Measurements from ENCODE around the gene HMCN1.

DNA sequence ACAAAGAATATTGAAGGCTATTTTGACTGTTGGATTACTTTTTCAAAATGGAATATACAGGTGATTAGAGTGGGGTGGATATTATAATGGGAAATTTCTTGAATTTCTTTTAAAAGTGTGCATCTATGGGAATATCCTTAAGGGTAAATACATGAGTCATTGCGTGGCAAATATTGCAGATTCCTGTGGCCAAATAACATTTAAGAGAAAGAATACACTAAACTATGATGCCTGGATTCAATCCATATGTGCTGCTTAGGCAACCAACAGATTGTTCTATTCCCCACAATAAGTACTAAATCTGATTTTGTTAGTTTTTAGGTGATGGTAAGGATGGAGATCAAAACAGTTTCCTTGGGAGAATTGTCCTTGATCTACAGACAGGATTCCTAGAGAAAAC is 119.5 kb downstream of the HMCN1 start:
- TF ChIP-seq, protein P1, sequence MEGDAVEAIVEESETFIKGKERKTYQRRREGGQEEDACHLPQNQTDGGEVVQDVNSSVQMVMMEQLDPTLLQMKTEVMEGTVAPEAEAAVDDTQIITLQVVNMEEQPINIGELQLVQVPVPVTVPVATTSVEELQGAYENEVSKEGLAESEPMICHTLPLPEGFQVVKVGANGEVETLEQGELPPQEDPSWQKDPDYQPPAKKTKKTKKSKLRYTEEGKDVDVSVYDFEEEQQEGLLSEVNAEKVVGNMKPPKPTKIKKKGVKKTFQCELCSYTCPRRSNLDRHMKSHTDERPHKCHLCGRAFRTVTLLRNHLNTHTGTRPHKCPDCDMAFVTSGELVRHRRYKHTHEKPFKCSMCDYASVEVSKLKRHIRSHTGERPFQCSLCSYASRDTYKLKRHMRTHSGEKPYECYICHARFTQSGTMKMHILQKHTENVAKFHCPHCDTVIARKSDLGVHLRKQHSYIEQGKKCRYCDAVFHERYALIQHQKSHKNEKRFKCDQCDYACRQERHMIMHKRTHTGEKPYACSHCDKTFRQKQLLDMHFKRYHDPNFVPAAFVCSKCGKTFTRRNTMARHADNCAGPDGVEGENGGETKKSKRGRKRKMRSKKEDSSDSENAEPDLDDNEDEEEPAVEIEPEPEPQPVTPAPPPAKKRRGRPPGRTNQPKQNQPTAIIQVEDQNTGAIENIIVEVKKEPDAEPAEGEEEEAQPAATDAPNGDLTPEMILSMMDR (IDR thresholded peaks at IDR 0.05): no peak
- no peak for TF ChIP-seq ZFX (IDR thresholded peaks at IDR 0.05; ENCODE audit: borderline replicate concordance)

All from 22Rv1 (cell line).